ENCODE measurements around the gene SLC25A22.

SLC25A22 gene

GRCh38 chr11:821512-822371 lies 23.7 kb upstream of the SLC25A22 start:
- no peak for DNase-seq

GRCh38 chr11:820655-821511 lies 22.8 kb upstream of the SLC25A22 start:
- DNase-seq, result no peak

GRCh38 chr11:819943-820649 lies 22.0 kb upstream of the SLC25A22 start:
- DNase-seq, result peak; percentile 80

- DNase-seq, result peak; percentile 92
Observed at GRCh38 chr11:819129-819931, 21.2 kb upstream of the SLC25A22 start.

GRCh38 chr11:818396-819128 lies 20.5 kb upstream of the SLC25A22 start, which contains the start of gene PNPLA2:
Gene PNPLA2 (plus strand): TSS chr11:818914. CDS start chr11:819719, 805 bp downstream.
- no peak for DNase-seq

DNA sequence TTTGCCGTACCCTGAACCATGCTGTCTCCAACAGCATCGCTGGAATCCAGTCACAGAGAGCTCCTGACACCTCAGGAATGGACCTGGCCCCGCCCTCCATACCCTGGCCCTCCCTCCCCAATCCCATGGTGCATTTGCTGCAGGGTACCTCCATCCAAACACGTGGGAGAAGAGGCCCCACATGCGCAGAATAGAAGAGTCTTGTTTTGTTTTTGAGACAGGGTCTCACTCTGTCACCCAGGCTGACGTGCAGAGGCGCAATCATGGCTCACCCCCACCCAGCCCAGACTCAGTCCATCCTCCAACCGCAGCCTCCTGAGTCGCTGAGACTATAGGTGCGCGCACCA lies 18.3 kb upstream of the SLC25A22 start:
- no peak for DNase-seq

- DNase-seq, result no peak
Observed at GRCh38 chr11:815675-816432, 17.8 kb upstream of the SLC25A22 start.

DNA sequence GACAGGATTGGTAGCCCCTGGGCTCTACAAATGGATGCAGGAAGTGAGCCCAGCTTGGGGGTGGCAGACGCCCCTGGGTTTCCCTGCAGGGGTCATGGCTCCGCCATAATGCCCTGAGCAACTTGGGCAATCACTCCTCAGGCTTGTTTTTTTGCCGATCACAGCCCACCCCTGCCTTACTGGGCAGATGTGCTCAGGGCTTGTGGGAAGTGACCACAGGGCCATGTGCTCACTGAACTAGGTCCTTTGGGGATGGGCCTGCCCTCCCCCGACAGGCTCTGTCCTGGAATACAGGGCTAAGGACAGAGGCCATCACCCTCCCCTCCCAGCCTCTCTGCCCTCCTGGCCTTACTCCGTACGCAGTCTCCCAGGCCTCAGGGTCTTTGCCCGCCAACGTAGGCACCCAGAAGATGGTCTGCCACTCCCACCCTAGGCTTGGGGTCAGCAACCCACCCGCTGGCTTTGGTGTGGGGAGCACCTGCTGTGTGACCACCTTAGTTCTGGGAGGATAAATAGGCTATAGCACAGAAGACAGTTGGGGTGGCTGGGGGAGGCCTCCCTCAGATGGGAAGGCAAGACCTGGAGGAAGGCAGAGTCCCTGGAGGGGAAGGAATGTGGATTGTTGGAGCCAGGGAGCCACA lies 15.5 kb upstream of the SLC25A22 start:
- DNase-seq, result no peak

DNA sequence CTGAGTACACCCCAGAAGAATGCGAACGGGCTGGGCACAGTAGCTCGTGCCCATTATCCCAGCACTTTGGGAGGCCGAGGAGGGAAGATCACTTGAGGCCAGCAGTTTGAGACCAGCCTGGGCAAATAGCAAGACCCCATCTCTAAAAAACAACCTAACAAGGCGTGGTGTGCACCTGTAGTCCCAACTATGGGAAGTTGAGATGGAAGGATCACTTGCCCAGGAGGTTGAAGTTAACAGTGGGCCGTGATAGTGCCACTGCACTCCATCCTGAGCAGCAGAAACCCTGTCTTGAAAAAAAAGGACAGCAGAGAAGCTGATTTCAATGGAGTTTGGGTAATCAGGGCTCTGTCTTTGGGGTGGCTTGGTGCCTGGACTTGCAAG lies 15.0 kb upstream of the SLC25A22 start:
- no peak for DNase-seq

DNA sequence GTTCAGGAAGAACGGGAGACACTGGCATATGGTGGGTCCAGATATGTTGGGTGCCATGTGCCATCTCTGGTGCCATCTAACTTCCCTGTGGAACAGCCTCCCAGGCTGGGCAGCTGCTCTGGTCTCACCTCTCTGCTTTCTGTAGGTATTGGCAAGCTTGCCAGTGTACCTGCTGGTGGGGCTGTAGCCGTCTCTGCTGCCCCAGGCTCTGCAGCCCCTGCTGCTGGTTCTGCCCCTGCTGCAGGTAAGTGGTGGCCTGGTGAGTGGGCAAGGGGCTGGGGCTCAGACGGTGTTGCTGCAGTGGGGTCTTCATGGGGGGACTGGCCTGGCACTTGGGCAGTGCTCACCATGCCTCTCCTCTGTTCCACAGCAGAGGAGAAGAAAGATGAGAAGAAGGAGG lies 14.3 kb upstream of the SLC25A22 start:
- DNase-seq, result no peak

GRCh38 chr11:811446-812245 lies 13.6 kb upstream of the SLC25A22 start:
- DNase-seq, result no peak

- no peak for DNase-seq
Observed at GRCh38 chr11:810040-810567, 12.0 kb upstream of the SLC25A22 start.

GRCh38 chr11:809287-810039 lies 11.4 kb upstream of the SLC25A22 start, which contains the start of gene RPLP2:
Gene RPLP2 (plus strand): TSS chr11:809967. CDS start chr11:810235, 268 bp downstream.
- DNase-seq, result peak; percentile 98

GRCh38 chr11:808427-809286 lies 10.6 kb upstream of the SLC25A22 start:
- DNase-seq, result no peak

DNA sequence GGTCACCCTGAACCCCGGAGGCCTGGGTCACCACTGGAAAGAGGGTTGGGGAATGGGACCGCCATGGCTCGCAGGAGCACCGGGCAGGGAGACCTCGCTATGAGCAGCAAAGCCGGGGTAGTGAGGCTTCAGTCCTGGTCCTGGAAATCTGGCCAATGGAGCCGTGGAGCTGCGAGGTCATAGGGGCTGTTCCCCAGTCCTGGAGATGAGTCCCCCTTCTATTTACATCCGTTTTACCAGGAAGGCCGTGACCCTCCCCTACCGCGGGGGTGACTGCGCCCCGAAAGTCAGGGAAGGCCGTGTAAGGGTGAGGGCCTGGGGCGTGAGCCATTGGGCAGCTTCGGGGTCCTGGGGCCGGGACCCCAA lies 6.5 kb upstream of the SLC25A22 start:
- no peak for DNase-seq

GRCh38 chr11:803770-804598 lies 5.9 kb upstream of the SLC25A22 start:
- peak; percentile 67 for DNase-seq

DNA sequence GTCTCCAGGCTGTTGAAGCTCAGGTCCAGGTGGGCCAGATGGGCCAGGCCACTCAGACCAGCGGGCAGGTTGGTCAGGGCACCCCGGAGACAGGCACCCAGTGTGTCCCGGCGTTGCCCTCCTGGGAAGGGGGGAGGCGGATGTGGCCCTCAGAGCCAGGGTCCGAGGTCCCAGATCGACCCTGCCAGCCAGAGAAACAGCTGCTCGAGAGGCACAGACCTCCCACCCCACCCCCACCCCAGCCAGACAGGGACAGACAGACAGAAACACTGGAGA lies 5.3 kb upstream of the SLC25A22 start:
- DNase-seq, result no peak
